ENCODE results near the gene ANO9.
"Not testable (repeated sequence)": the region's sequence is repeated elsewhere in the genome, so short reads cannot be mapped to it uniquely, and the experiment has no call there.

Gene ANO9

GRCh38 chr11:433641-434040 lies 8.2 kb downstream of the ANO9 start:
- no peak for DNase-seq

- no peak for DNase-seq
These were observed 8.7 kb downstream of the ANO9 start for GRCh38 chr11:433111-433510.

GRCh38 chr11:432501-433100 lies 9.2 kb downstream of the ANO9 start:
- DNase-seq: no peak

GRCh38 chr11:431921-432320 lies 9.9 kb downstream of the ANO9 start:
- no peak for DNase-seq

GRCh38 chr11:429931-430456 lies 11.8 kb downstream of the ANO9 start:
- DNase-seq: no peak

- no peak for DNase-seq
These were observed 12.4 kb downstream of the ANO9 start for GRCh38 chr11:429391-429790.

GRCh38 chr11:428295-428694 lies 13.5 kb downstream of the ANO9 start:
- DNase-seq: no peak

- DNase-seq: no peak
These were observed 15.0 kb downstream of the ANO9 start for GRCh38 chr11:426851-427250.

- no peak for DNase-seq
These were observed 16.5 kb downstream of the ANO9 start for GRCh38 chr11:425301-425700.

GRCh38 chr11:424766-425165 lies 17.0 kb downstream of the ANO9 start:
- DNase-seq: not testable (repeated sequence)

GRCh38 chr11:424232-424631 lies 17.6 kb downstream of the ANO9 start:
- no peak for DNase-seq

- DNase-seq: no peak
These were observed 19.6 kb downstream of the ANO9 start for GRCh38 chr11:422249-422656.

- DNase-seq: no peak
These were observed 20.9 kb downstream of the ANO9 start for GRCh38 chr11:420911-421321.

GRCh38 chr11:420054-420910 lies 21.5 kb downstream of the ANO9 start:
- DNase-seq: no peak

- DNase-seq: no peak
These were observed 22.4 kb downstream of the ANO9 start for GRCh38 chr11:419248-420005.

GRCh38 chr11:418343-419247 lies 23.2 kb downstream of the ANO9 start:
- DNase-seq: no peak

GRCh38 chr11:417652-418342 lies 24.0 kb downstream of the ANO9 start:
- no peak for DNase-seq

GRCh38 chr11:416757-417621 lies 24.8 kb downstream of the ANO9 start:
- no peak for DNase-seq

GRCh38 chr11:416051-416756 lies 25.6 kb downstream of the ANO9 start:
- no peak for DNase-seq

- no peak for DNase-seq
These were observed 26.2 kb downstream of the ANO9 start for GRCh38 chr11:415640-416041.
